SK-N-MC (cell line): ENCODE results near the gene OPCML.

Source experiments
- EZH2 ChIP-seq: fragments of 200-600 bp; sonication (generic); IDR thresholded peaks from one replicate; pipeline ENCODE4 v1.6.1; 2017; ENCODE audit warnings: antibody characterized with exemption
- POLR2AphosphoS5 ChIP-seq: IDR thresholded peaks from 2 replicates; pipeline ENCODE4 v1.6.1; 2012; ENCODE audit warnings: mild to moderate bottlenecking, low read depth, low read length, borderline replicate concordance

DNA sequence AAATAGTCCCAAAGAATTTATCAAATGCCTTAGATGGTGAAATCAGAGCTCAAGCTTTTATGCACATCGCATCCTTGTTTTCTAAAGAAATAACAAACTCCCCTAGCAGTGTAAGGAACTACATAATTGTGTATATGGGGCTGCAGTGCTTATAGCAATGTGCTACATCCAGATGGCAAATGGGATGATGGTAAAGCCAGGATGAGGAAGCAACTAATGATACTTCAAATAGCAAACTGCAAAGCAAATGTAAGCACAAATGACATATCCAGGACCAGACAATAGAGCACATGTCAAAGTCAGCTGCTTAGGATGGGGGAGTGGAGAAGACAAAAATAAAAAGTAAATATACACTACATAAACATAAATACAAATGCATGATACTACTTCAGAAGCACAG lies 425.9 kb downstream of the OPCML start:
- TF ChIP-seq POLR2AphosphoS5 = no peak
- no peak for TF ChIP-seq EZH2
